K562 (cell line): ENCODE results near the gene ANO3. TPM values are rescaled to one million over a fixed set of nuclear protein-coding genes. Genes with fewer than 3 reads are reported as not detected.

Experiments
- ATAC-seq: fragments of 200-7000 bp; cut with Tn5 transposase; 3 replicates; pipeline ENCODE4 v1.9.1; 2020; ENCODE audit warnings: moderate library complexity
- BruUV-seq: library from RNA; stranded (reverse); fragments of 400-500 nt; replicated peaks from 2 replicates; lab custom pipeline; 2021; lab: Mats Ljungman, UMichigan
- CTCF ChIA-PET: fragments of 300-600 bp; formaldehyde crosslinking; extraction: SDS; loops from one replicate; lab custom pipeline; 2021; ENCODE audit warnings: low intra/inter-chr PET ratio; lab: Yijun Ruan, JAX
- POLR2A ChIA-PET: fragments of 300-600, 350-650 bp; sonication (Branson Sonifier 250); formaldehyde crosslinking; extraction: SDS; loops from one replicate; lab custom pipeline; 2021; ENCODE audit warnings: antibody characterized with exemption, inconsistent platforms; lab: Yijun Ruan, JAX
- DNase-seq, 4 experiments: peaks; one replicate each; pipeline versions ENCODE4 v3.0.0 to v3.0.0-alpha.2; 2011 to 2018; ENCODE audit warnings: low spot score in 3 of 4, mixed read lengths in 3 of 4; ENCODE audit errors: extremely low read depth in 1 of 4
- FAIRE-seq: peaks from 2 replicates; lab custom pipeline; 2011; peaks lifted over from hg19 to GRCh38; lab: Jason Lieb, UNC
- H2AFZ ChIP-seq: 2 replicates; pipeline ENCODE4 v1.6.0; 2011; ENCODE audit warnings: low read depth, low read length, control low read depth, inconsistent platforms
- H3K27ac ChIP-seq: fragments of 200-600 bp; 3 replicates; pipeline ENCODE4 v1.8.0; 2011; ENCODE audit warnings: low read depth, mild to moderate bottlenecking, control low read depth, inconsistent platforms, low read length, moderate library complexity, mixed read lengths; ENCODE audit errors: extremely low read depth
- H3K27me3 ChIP-seq, 2 experiments: fragments of 300-600 bp in 1 of 2; 2 replicates in 1 of 2; 3 replicates in 1 of 2; pipeline versions ENCODE4 v1.6.0 to v1.8.0; 2011; ENCODE audit warnings: inconsistent platforms in 2 of 2, low read length in 2 of 2, mild to moderate bottlenecking in 1 of 2, mixed read lengths in 1 of 2, moderate library complexity in 1 of 2; ENCODE audit not compliant: control insufficient read depth in 2 of 2, insufficient read depth in 2 of 2
- H3K36me3 ChIP-seq: fragments of 300-600 bp; 3 replicates; pipeline ENCODE4 v1.8.0; 2011; ENCODE audit warnings: mild to moderate bottlenecking, low read length, inconsistent platforms; ENCODE audit not compliant: control insufficient read depth, insufficient read depth
- H3K4me1 ChIP-seq, 2 experiments: fragments of 200-600 bp in 1 of 2; replicated peaks in 1 of 2; 2 replicates in 1 of 2; 3 replicates in 1 of 2; pipeline versions ENCODE4 v1.5.1 to v1.8.0; 2011; ENCODE audit warnings: inconsistent platforms in 2 of 2, low read length in 2 of 2, mild to moderate bottlenecking in 1 of 2, mixed read lengths in 1 of 2, moderate library complexity in 1 of 2; ENCODE audit not compliant: control insufficient read depth in 2 of 2, insufficient read depth in 2 of 2
- H3K4me2 ChIP-seq: 2 replicates; pipeline ENCODE4 v1.6.1; 2011; ENCODE audit warnings: low read length, control low read depth, inconsistent platforms, mixed read lengths; ENCODE audit not compliant: insufficient read depth
- H3K4me3 ChIP-seq: fragments of 200-600 bp; sonication (generic), shearing (Covaris generic); 2 replicates; pipeline ENCODE4 v1.5.1; 2016; ENCODE audit warnings: control low read depth, inconsistent platforms
- H3K79me2 ChIP-seq: fragments of 200-600 bp; 3 replicates; pipeline ENCODE4 v1.8.0; 2011; ENCODE audit warnings: low read length, inconsistent platforms; ENCODE audit not compliant: control insufficient read depth, insufficient read depth
- H3K9ac ChIP-seq, 2 experiments: 2 replicates each; pipeline versions ENCODE4 v1.6.0 to v1.6.1; 2011; ENCODE audit warnings: low read depth in 2 of 2, low read length in 2 of 2, control low read depth in 1 of 2, inconsistent platforms in 1 of 2, mild to moderate bottlenecking in 1 of 2, mixed read lengths in 1 of 2; ENCODE audit not compliant: insufficient read depth in 1 of 2
- H3K9me1 ChIP-seq: one replicate; pipeline ENCODE4 v1.6.0; 2011; ENCODE audit warnings: inconsistent platforms, mild to moderate bottlenecking, low read length, moderate library complexity; ENCODE audit not compliant: control insufficient read depth, insufficient read depth
- H3K9me3 ChIP-seq: replicated peaks from 2 replicates; pipeline ENCODE4 v1.5.1; 2011; ENCODE audit warnings: low read depth, low read length, inconsistent platforms; ENCODE audit not compliant: control insufficient read depth, insufficient read depth
- H4K20me1 ChIP-seq: replicated peaks from 2 replicates; pipeline ENCODE4 v1.6.1; 2011; ENCODE audit warnings: low read length, inconsistent platforms, mixed read lengths; ENCODE audit not compliant: control insufficient read depth, insufficient read depth
- BCLAF1 ChIP-seq, 2 experiments: fragments of 450-650 bp in 1 of 2; IDR thresholded peaks; 2 replicates each; pipeline ENCODE4 v1.6.1; 2011 to 2017; ENCODE audit warnings: low read depth in 2 of 2, antibody characterized with exemption in 1 of 2, borderline replicate concordance in 1 of 2, low read length in 1 of 2, mild to moderate bottlenecking in 1 of 2, mixed read lengths in 1 of 2; ENCODE audit not compliant: control insufficient read depth in 1 of 2
- PHF21A ChIP-seq: fragments of 450-650 bp; IDR thresholded peaks from 2 replicates; pipeline ENCODE4 v1.6.1; 2017; ENCODE audit warnings: low read depth, borderline replicate concordance
- RBM25 ChIP-seq: fragments of 200-400 bp; formaldehyde crosslinking; IDR thresholded peaks from 2 replicates; pipeline ENCODE4 v1.6.1; 2018; ENCODE audit warnings: low read length, low read depth, moderate library complexity; ENCODE audit not compliant: severe bottlenecking
- WGBS: fragments of 100-300 bp; shearing (Covaris generic); methylation state at CpG from one replicate; pipeline ENCODE4 v1.1.6; 2016; ENCODE audit warnings: low coverage, mixed read lengths; ENCODE audit not compliant: insufficient coverage; ENCODE audit errors: missing lambda C conversion rate; 5-methylcytosine and 5-hydroxymethylcytosine counted together
- in situ Hi-C: fragments of 300-500 bp; cut with MboI; formaldehyde crosslinking; loops from 4 replicates; pipeline ENCODE4 v1.15.0; 2018; ENCODE audit warnings: inconsistent platforms, mixed read lengths
- intact Hi-C: fragments of 100-400 bp; cut with micrococcal nuclease; formaldehyde crosslinking; loops from 2 replicates; pipeline ENCODE4 v1.14.2; 2022
- polyA plus RNA-seq, 8 experiments: library from polyadenylated mRNA; depleted of rRNA in 4 of 8; stranded (reverse) in 5 of 8; unstranded in 3 of 8; fragments of >200 nt; fragmentation: Nextera tagmentation in 2 of 8; fragmentation: Illumina TruSeq in 1 of 8; extraction: Ambion mirVana in 2 of 8; extraction: Trizol in 1 of 8; gene quantifications; 2 replicates each; pipeline versions ENCODE4 v1.2.1 to v1.2.3, GENCODE V29; 2011 to 2014; ENCODE audit warnings: inconsistent platforms in 1 of 8, missing spikeins in 1 of 8
- total RNA-seq, 7 experiments: library from RNA; depleted of rRNA in 6 of 7; stranded (reverse); fragments of >200 nt in 6 of 7; fragmentation: Illumina TruSeq in 2 of 7; extraction: Trizol in 2 of 7; gene quantifications; 2 replicates each; pipeline versions ENCODE4 v1.2.1 to v1.2.3, GENCODE V29; 2011 to 2021; ENCODE audit warnings: low replicate concordance in 1 of 7

Gene ANO3
- total and polyA plus RNA-seq, 9 of the 15 experiments (the other 6 are each of a cell fraction or from before 2014, with no cell fraction given) = 0.01 to 0.13 (median 0.04) TPM; not detected in 1

DNA sequence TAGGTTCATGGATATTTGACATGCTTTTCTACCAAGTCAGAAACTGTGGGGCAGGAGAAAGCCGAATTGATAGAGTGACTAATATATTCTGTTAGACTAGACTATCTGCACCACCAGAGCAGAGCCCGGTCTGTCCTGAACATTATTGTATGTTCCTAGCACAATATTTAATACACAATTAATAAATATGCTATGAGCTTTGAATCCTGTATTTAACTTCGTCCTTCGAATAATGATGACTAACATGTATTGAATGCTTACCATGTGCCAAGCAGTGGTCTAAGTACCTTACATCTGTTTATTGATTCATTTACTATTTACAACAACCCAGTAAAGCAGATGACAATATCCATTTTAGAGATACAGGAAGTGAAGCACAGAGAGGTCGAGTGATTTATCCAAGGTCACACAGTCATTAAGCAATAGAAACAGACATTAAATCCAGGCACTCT lies 44.8 kb upstream of the ANO3 start:
- DNase-seq (no peak), ATAC-seq (no peak), FAIRE-seq (no peak)
- no peak overlapping the region for H2AFZ ChIP-seq
- ChIA-PET POLR2A (no interaction called here), CTCF (no interaction called here)
- no peak overlapping the region for H3K4me3 ChIP-seq
- BruUV-seq = no TSS peak
- H3K4me2 ChIP-seq = no peak overlapping the region
- no peaks in the 10 kb centered on the region for H3K9me1 ChIP-seq
- H3K79me2 ChIP-seq = no peaks in the 10 kb centered on the region
- WGBS = 1% methylated on average over 5 of the region's 5 CpGs
- TF ChIP-seq RBM25 (peak; percentile 28), BCLAF1 (IDR thresholded peaks at IDR 0.05; ENCODE audit: borderline replicate concordance in 1 of 2, control insufficient read depth in 1 of 2, low read depth in 2 of 2, low read length in 1 of 2) (no peak), PHF21A (no peak)
- H3K36me3 ChIP-seq = no peaks in the 10 kb centered on the region
- no peaks in the 10 kb centered on the region for H4K20me1 ChIP-seq
- intact Hi-C loops (loop anchor here (5.0 to 10.0 kb wide), 3 partner anchors 265 to 1200 kb away; no protein-coding TSS in a partner anchor), in situ Hi-C loops (loop anchor here (25.0 kb wide), 1 partner anchor 1200 kb away; no protein-coding TSS in a partner anchor)
- no peaks in the 10 kb centered on the region for H3K27me3 ChIP-seq
- H3K9me3 ChIP-seq = no peaks in the 10 kb centered on the region
- H3K9ac ChIP-seq = no peak overlapping the region
- no peaks in the 10 kb centered on the region for H3K4me1 ChIP-seq
- H3K27ac ChIP-seq = no peak overlapping the region
